Lung (tissue), 12 donors: ENCODE data around the gene TRIM46. TPM values are rescaled to one million over a fixed set of nuclear protein-coding genes. Genes with fewer than 3 reads are reported as not detected.

Experiments used
- ATAC-seq: fragments of 200-7000 bp; cut with Tn5 transposase; one replicate; pipeline ENCODE4 v1.9.1; 2020; ENCODE audit warnings: moderate number of reproducible peaks; ENCODE audit not compliant: insufficient read depth, low FRiP score
- DNase-seq, 3 donors: peaks; one replicate each; pipeline ENCODE4 v3.0.0-alpha.2; 2013 to 2017
- H3K27ac ChIP-seq, 2 donors: one replicate each; pipeline ENCODE4 v1.5.1; 2013; ENCODE audit warnings: mild to moderate bottlenecking in 2 of 2, moderate library complexity in 2 of 2, control low read depth in 1 of 2, inconsistent platforms in 1 of 2, low read depth in 1 of 2, low read length in 1 of 2
- H3K27me3 ChIP-seq, 3 donors: one replicate each; pipeline ENCODE4 v1.5.1; 2013; ENCODE audit warnings: low read length in 2 of 3; ENCODE audit not compliant: control insufficient read depth in 3 of 3, insufficient read depth in 3 of 3
- H3K36me3 ChIP-seq, 4 donors: one replicate each; pipeline ENCODE4 v1.5.1; 2013; ENCODE audit warnings: low read length in 4 of 4, mild to moderate bottlenecking in 1 of 4, moderate library complexity in 1 of 4; ENCODE audit not compliant: control insufficient read depth in 4 of 4, insufficient read depth in 4 of 4
- H3K4me1 ChIP-seq, 5 donors: one replicate each; pipeline ENCODE4 v1.5.1; 2013; ENCODE audit warnings: low read length in 5 of 5, mild to moderate bottlenecking in 2 of 5, moderate library complexity in 1 of 5; ENCODE audit not compliant: control insufficient read depth in 5 of 5, insufficient read depth in 5 of 5
- H3K4me3 ChIP-seq: one replicate; pipeline ENCODE4 v1.5.1; 2013; ENCODE audit warnings: mild to moderate bottlenecking, control low read depth, moderate library complexity
- H3K9ac ChIP-seq, 2 donors: one replicate each; pipeline ENCODE4 v1.5.1; 2013; ENCODE audit warnings: low read length in 2 of 2, control low read depth in 1 of 2; ENCODE audit not compliant: insufficient read depth in 1 of 2
- H3K9me3 ChIP-seq, 4 donors: one replicate each; pipeline ENCODE4 v1.5.1; 2013; ENCODE audit warnings: low read length in 3 of 4, mild to moderate bottlenecking in 1 of 4, moderate library complexity in 1 of 4; ENCODE audit not compliant: control insufficient read depth in 4 of 4, insufficient read depth in 3 of 4
- WGBS, 2 donors: extraction: QIAGEN DNeasy Blood & Tissue Kit; methylation state at CpG; one replicate each; pipeline ENCODE4 v1.1.7; 2013; 5-methylcytosine and 5-hydroxymethylcytosine counted together
- polyA plus RNA-seq, 2 donors: library from polyadenylated mRNA; stranded (reverse); fragments of 200-250 nt; gene quantifications; one replicate each; pipeline ENCODE4 v1.2.1, GENCODE V29; 2013
- total RNA-seq, 2 donors: library from RNA; depleted of rRNA in 1 of 2; stranded (reverse); fragments of >200 nt in 1 of 2; gene quantifications; one replicate each; pipeline ENCODE4 v1.2.1, GENCODE V29; 2014 to 2021
- TF ChIP-seq, protein P1 (sequence below): IDR thresholded peaks from 2 replicates; pipeline ENCODE4 v1.5.1; 2012; ENCODE audit warnings: mild to moderate bottlenecking; ENCODE audit errors: control extremely low read depth, extremely low read depth
- donor health status: control.
- donor health status: control.
- donor health status: Bipolar disorder and iron deficiency.
- donor health status: healthy.
- donor health status: DM: yes; HTN: yes; CAD: no.

The TRIM46 gene
- total and polyA plus RNA-seq, 4 donors, result 0.26 to 0.71 (median 0.46) TPM

DNA sequence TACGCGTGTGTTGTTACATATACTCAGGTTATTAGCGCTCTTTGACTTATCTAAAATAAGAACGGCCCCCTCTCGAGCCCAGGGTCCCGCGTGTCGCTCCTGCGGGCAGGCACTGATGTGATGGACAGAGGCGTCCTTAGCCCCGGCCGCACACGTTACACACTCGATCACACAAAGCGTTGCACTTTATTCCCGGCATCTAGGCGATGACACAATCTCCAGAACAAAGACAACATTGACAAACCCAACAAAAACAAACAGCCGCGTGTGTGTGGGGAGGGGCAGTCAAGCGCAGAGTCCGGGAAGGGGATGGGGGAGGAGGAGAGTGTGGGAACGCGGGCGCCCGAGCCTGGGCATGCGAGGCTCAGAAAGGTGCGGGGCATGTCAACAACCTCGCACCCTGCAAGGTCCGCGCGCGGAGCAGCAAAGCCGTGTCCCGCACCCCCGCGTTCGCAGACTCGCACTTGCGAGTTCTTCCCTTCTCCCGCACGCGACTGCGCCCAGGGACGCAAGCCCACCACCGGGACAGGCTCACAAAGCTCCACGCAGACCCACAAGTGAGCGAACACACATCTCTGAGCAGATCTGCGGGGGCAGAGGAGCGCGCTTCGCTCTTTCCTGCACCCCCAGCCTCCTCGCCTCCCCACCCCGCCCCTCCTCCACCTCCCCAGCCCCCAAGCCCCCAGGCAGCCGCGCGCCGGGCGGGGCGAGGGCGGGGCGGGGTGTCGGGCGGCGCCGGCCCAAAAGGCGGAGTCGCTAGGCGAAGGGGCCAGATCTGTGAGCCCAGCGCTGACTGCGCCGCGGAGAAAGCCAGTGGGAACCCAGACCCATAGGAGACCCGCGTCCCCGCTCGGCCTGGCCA is 46.3 kb upstream of the TRIM46 start, which contains the start of gene EFNA1:
Gene EFNA1, plus strand, starts transcription at position 772 of the 862 bp plus-strand sequence. CDS start 102 bp downstream, outside the sequence.
- H3K9ac ChIP-seq, result peak within 1 kb of the TSS; percentile 8 to 72
- peak; percentile 63 for ATAC-seq
- peak within 1 kb of the TSS; percentile 93 for H3K27ac ChIP-seq
- H3K27me3 ChIP-seq, result peaks cover 0 to 32% (median 29%) of the 10 kb centered on the region in 3 donors
- H3K9me3 ChIP-seq, result peaks cover 0 to 2% (median 0%) of the 10 kb centered on the region in 4 donors
- 0 to 1% methylated on average over 73 to 76 of the region's 76 CpGs for WGBS, 2 donors
- DNase-seq, result peak; percentile 64 to 80 (median 76)
- H3K4me1 ChIP-seq, result peaks cover 0 to 48% (median 24%) of the 10 kb centered on the region in 5 donors
- peak within 1 kb of the TSS; percentile 67 for H3K4me3 ChIP-seq
- TF ChIP-seq, protein P1, sequence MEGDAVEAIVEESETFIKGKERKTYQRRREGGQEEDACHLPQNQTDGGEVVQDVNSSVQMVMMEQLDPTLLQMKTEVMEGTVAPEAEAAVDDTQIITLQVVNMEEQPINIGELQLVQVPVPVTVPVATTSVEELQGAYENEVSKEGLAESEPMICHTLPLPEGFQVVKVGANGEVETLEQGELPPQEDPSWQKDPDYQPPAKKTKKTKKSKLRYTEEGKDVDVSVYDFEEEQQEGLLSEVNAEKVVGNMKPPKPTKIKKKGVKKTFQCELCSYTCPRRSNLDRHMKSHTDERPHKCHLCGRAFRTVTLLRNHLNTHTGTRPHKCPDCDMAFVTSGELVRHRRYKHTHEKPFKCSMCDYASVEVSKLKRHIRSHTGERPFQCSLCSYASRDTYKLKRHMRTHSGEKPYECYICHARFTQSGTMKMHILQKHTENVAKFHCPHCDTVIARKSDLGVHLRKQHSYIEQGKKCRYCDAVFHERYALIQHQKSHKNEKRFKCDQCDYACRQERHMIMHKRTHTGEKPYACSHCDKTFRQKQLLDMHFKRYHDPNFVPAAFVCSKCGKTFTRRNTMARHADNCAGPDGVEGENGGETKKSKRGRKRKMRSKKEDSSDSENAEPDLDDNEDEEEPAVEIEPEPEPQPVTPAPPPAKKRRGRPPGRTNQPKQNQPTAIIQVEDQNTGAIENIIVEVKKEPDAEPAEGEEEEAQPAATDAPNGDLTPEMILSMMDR, result no peak
- peaks cover 0 to 8% (median 0%) of the 10 kb centered on the region in 4 donors for H3K36me3 ChIP-seq

DNA sequence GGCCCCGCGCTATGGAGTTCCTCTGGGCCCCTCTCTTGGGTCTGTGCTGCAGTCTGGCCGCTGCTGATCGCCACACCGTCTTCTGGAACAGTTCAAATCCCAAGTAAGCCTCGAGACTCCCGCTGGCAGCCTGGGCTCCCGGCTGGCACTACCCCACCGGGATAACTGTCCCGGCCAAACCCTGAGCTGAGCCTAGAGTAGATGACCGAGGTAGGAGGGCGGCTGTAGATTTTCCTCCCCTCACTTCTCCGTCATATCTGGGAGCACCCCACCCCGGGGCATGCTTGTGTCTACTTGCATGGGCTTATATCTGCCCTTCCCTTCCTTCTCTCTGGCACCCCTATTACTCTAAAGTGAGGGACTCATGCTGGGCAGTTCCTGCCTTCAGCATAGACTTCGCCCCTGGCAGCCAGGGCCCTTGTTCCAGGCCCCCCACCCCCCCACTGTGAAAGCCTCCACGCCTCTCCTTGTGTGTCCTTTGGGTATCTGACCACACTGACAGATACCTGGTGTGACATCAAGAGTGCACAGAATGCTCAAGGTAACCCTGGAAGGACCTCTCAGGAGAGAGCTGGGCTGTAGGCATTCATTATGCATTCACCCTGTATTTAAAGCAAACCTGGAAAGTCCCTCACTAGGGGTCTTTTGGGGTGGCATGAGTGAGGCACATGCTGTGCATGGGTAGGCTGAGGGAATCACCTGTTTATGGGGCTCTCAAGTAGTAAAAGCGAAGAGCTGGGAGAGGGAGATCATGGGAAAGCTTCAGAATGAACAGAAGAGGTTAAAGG is 45.5 kb upstream of the TRIM46 start:
- Histone ChIP-seq H3K36me3 (peaks cover 0 to 8% (median 0%) of the 10 kb centered on the region in 4 donors), H3K9me3 (peaks cover 0 to 2% (median 0%) of the 10 kb centered on the region in 4 donors), H3K27me3 (peaks cover 0 to 32% (median 29%) of the 10 kb centered on the region in 3 donors), H3K9ac (peak overlapping the region; percentile 8 to 72), H3K4me1 (peaks cover 0 to 48% (median 24%) of the 10 kb centered on the region in 5 donors), H3K4me3 (peak overlapping the region; percentile 67), H3K27ac (peak overlapping the region; percentile 93)
- no peak for ATAC-seq
- TF ChIP-seq, protein P1, result no peak
- no peak for DNase-seq
- 1 to 3% methylated on average over 17 of the region's 17 CpGs for WGBS, 2 donors

DNA sequence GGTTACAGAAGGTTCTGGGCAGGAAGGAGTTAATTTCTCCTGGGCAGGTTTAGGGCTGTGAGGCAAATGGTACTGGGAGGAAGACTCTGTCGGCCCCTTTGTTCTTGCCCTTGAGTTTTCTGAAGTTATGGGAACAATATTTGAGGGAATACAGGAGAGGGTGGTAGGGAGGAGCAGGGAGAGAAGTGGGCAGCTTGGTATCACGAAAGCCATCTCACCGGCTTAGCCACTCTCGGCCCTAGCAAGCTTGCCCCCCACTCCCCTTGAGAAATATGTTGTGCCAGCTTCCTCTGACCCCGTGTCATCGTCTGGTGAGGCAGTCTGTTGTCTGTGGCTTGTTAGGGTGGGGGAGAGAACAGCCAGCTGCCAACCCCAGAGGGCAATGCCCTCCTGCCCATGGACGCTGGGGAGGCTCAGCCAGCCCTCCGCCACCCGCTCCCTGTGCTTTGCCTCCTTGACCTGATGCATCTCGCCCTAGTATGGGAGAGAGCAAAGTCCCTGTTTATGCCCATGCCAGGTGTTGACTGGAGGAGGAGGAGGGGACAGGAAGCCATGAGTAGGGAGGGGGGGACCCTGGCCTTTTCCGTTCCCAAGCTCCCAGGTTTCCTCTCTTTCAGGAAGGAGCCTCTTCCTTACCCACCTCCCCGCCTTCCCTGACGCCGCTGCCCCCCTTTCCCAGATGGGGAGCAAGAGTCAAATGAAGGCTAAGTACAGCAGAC is 44.7 kb upstream of the TRIM46 start:
- Histone ChIP-seq H3K9ac (peak overlapping the region; percentile 8 to 72), H3K9me3 (peaks cover 0 to 2% (median 0%) of the 10 kb centered on the region in 4 donors), H3K4me1 (peaks cover 0 to 50% (median 28%) of the 10 kb centered on the region in 5 donors), H3K27ac (peak overlapping the region; percentile 93), H3K4me3 (peak overlapping the region; percentile 67), H3K27me3 (peaks cover 0 to 32% (median 29%) of the 10 kb centered on the region in 3 donors), H3K36me3 (peaks cover 0 to 14% (median 5%) of the 10 kb centered on the region in 4 donors)
- no peak for ATAC-seq
- 5 to 6% methylated on average over 14 of the region's 14 CpGs for WGBS, 2 donors
- TF ChIP-seq, protein P1, result no peak
- peak; percentile 31 to 65 (median 44) for DNase-seq
